OCI-LY1 (cell line): ENCODE results near the gene CNDP1.

Experiments used
- CTCF ChIP-seq: fragments of 200-600 bp; sonication (generic), shearing (Covaris generic); IDR thresholded peaks from 2 replicates; pipeline ENCODE4 v1.5.1; 2017; ENCODE audit warnings: mild to moderate bottlenecking, antibody characterized with exemption, low read length, moderate library complexity, mixed read lengths
- EZH2 ChIP-seq: fragments of 200-600 bp; sonication (generic), shearing (Covaris generic); IDR thresholded peaks from 2 replicates; pipeline ENCODE4 v1.8.0; 2017; ENCODE audit warnings: borderline replicate concordance, mixed run types, mild to moderate bottlenecking, antibody characterized with exemption, low read length, moderate library complexity, mixed read lengths

GRCh38 chr18:74632856-74633255, 98.6 kb downstream of the CNDP1 start:
- TF ChIP-seq CTCF (no peak), EZH2 (no peak)
